Panc1 (cell line): ENCODE data around the gene DLX3. TPM values are rescaled to one million over a fixed set of nuclear protein-coding genes. Genes with fewer than 3 reads are reported as not detected.

ENCODE experiments used
- ATAC-seq: fragments of 200-7000 bp; cut with Tn5 transposase; 2 replicates; pipeline ENCODE4 v1.9.1; 2020; ENCODE audit warnings: mild to moderate bottlenecking, moderate library complexity
- BruUV-seq: library from RNA; stranded (reverse); fragments of 400-500 nt; replicated peaks from 2 replicates; lab custom pipeline; 2021; lab: Mats Ljungman, UMichigan
- CTCF ChIA-PET: fragments of 300-600 bp; sonication (Branson Sonifier 250); formaldehyde crosslinking; loops from one replicate; lab custom pipeline; 2022; ENCODE audit warnings: antibody characterized with exemption; lab: Charles Lee
- POLR2A ChIA-PET: fragments of 300-600 bp; sonication (Branson Sonifier 250); formaldehyde crosslinking; loops from one replicate; lab custom pipeline; 2022; ENCODE audit warnings: antibody characterized with exemption; lab: Charles Lee
- DNase-seq: peaks from one replicate; pipeline ENCODE4 v3.0.0-alpha.2; 2010; ENCODE audit warnings: low read depth, low spot score
- H3K27ac ChIP-seq: 2 replicates; pipeline ENCODE4 v1.5.1; 2011; ENCODE audit warnings: mild to moderate bottlenecking, low read length, inconsistent platforms
- H3K27me3 ChIP-seq: fragments of 200-500 bp; sonication (Bioruptor generic); 2 replicates; pipeline ENCODE4 v1.6.0; 2014; ENCODE audit warnings: low read length, inconsistent platforms; ENCODE audit not compliant: control insufficient read depth, insufficient read depth
- H3K36me3 ChIP-seq: fragments of 200-500 bp; sonication (Bioruptor generic); 2 replicates; pipeline ENCODE4 v1.5.1; 2014; ENCODE audit warnings: inconsistent platforms, mild to moderate bottlenecking, low read length, moderate library complexity; ENCODE audit not compliant: control insufficient read depth, insufficient read depth
- H3K4me1 ChIP-seq: 2 replicates; pipeline ENCODE4 v1.5.1; 2011; ENCODE audit warnings: inconsistent platforms, mild to moderate bottlenecking, low read length, moderate library complexity; ENCODE audit not compliant: control insufficient read depth, insufficient read depth
- H3K4me3 ChIP-seq, 2 experiments: 2 replicates each; pipeline ENCODE4 v1.5.1; 2011 to 2012; ENCODE audit warnings: low read depth in 2 of 2, low read length in 2 of 2, mild to moderate bottlenecking in 2 of 2, inconsistent platforms in 1 of 2, moderate library complexity in 1 of 2
- H3K9me3 ChIP-seq: fragments of 200-500 bp; sonication (Bioruptor generic); 2 replicates; pipeline ENCODE4 v1.5.1; 2014; ENCODE audit warnings: low read depth, mild to moderate bottlenecking, inconsistent platforms, low read length, moderate library complexity; ENCODE audit not compliant: control insufficient read depth, insufficient read depth
- CTCF ChIP-seq: fragments of 450-650 bp; IDR thresholded peaks from 2 replicates; pipeline ENCODE4 v1.5.1; 2017; ENCODE audit warnings: mild to moderate bottlenecking
- POLR2AphosphoS5 ChIP-seq: IDR thresholded peaks from 2 replicates; pipeline ENCODE4 v1.6.1; 2012; ENCODE audit warnings: mild to moderate bottlenecking, low read depth, low read length, moderate library complexity
- REST ChIP-seq, 2 experiments: IDR thresholded peaks; 2 replicates each; pipeline ENCODE4 v1.6.1; 2011 to 2012; ENCODE audit warnings: low read depth in 2 of 2, control low read depth in 1 of 2, low read length in 1 of 2, mild to moderate bottlenecking in 1 of 2, moderate library complexity in 1 of 2; ENCODE audit not compliant: insufficient read depth in 1 of 2
- SIN3A ChIP-seq: IDR thresholded peaks from 2 replicates; pipeline ENCODE4 v1.6.1; 2012; ENCODE audit warnings: low read depth, mild to moderate bottlenecking, low read length, moderate library complexity, borderline replicate concordance; ENCODE audit not compliant: insufficient read depth
- TCF7L2 ChIP-seq: IDR thresholded peaks from 2 replicates; pipeline ENCODE4 v1.6.1; 2011; ENCODE audit warnings: mild to moderate bottlenecking, low read depth, low read length, inconsistent platforms
- in situ Hi-C: cut with HindIII; loops from 2 replicates; pipeline ENCODE4 v1.10.0; 2016; ENCODE audit warnings: low sequenced_read_pairs, low pct_unique_long_range_greater_than_20kb
- intact Hi-C: fragments of 100-400 bp; cut with micrococcal nuclease; formaldehyde crosslinking; loops from one replicate; pipeline ENCODE4 v1.10.0; 2022; ENCODE audit not compliant: unreplicated experiment
- total RNA-seq: library from RNA; stranded (reverse); gene quantifications from one replicate; pipeline ENCODE4 v1.2.1, GENCODE V29; 2021; ENCODE audit not compliant: unreplicated experiment

Gene DLX3
- total RNA-seq, 1 experiment from 2014 or later: 2.9 TPM

- TF ChIP-seq TCF7L2 (peak; percentile 42; the same call in 1 of the 2 replicates), REST (IDR thresholded peaks at IDR 0.05; ENCODE audit: insufficient read depth in 1 of 2, low read depth in 2 of 2, low read length in 1 of 2) (no peak), SIN3A (no peak)
- Histone ChIP-seq H3K9me3 (no peaks in the 10 kb centered on the region), H3K4me1 (peaks cover 36% of the 10 kb centered on the region), H3K36me3 (no peaks in the 10 kb centered on the region), H3K4me3 (no peak overlapping the region), H3K27ac (peak overlapping the region; percentile 65), H3K27me3 (no peaks in the 10 kb centered on the region)
- DNase-seq (no peak), ATAC-seq (peak; percentile 57)
- intact Hi-C loops: no loop called here
- BruUV-seq: no TSS peak
- in situ Hi-C loops: no loop called here
- POLR2A ChIA-PET: no interaction called here
- CTCF ChIA-PET: interaction anchor here (0.9 kb wide), 1 partner anchor 465 kb away, joined by 3 read pairs; no protein-coding TSS in a partner anchor
Measured at GRCh38 chr17:50035421-50035879, 40.4 kb upstream of the DLX3 start.

- TF ChIP-seq SIN3A: no peak
- TF ChIP-seq POLR2AphosphoS5: no peak
- no peak for TF ChIP-seq CTCF
- intact Hi-C loops: no loop called here
- Histone ChIP-seq H3K27me3 (no peaks in the 10 kb centered on the region), H3K27ac (peak overlapping the region; percentile 31), H3K36me3 (no peaks in the 10 kb centered on the region), H3K4me1 (peaks cover 36% of the 10 kb centered on the region), H3K9me3 (no peaks in the 10 kb centered on the region), H3K4me3 (no peak overlapping the region)
- no TSS peak for BruUV-seq
- in situ Hi-C loops: no loop called here
- DNase-seq (no peak), ATAC-seq (no peak)
- CTCF ChIA-PET: no interaction called here
- POLR2A ChIA-PET: interaction anchor here (0.7 kb wide), 1 partner anchor 54 kb away, joined by 10 read pairs; no protein-coding TSS in a partner anchor
Measured at GRCh38 chr17:50034498-50035364, 39.7 kb upstream of the DLX3 start.

- Histone ChIP-seq H3K27me3 (no peaks in the 10 kb centered on the region), H3K9me3 (no peaks in the 10 kb centered on the region), H3K4me3 (no peak overlapping the region), H3K36me3 (no peaks in the 10 kb centered on the region), H3K27ac (no peak overlapping the region), H3K4me1 (peaks cover 44% of the 10 kb centered on the region)
- no peak for ATAC-seq
- intact Hi-C loops (no loop called here), in situ Hi-C loops (no loop called here)
- TF ChIP-seq CTCF (no peak), SIN3A (no peak), REST (IDR thresholded peaks at IDR 0.05; ENCODE audit: insufficient read depth in 1 of 2, low read depth in 2 of 2, low read length in 1 of 2) (no peak), TCF7L2 (no peak)
- DNase-seq: no peak
- ChIA-PET POLR2A (no interaction called here), CTCF (no interaction called here)
- no TSS peak for BruUV-seq
Measured at GRCh38 chr17:50033316-50033715, 38.3 kb upstream of the DLX3 start.
